OCI-LY3 (cell line): ENCODE measurements around the gene DNAH1.

Source experiments
- H2AFZ ChIP-seq: fragments of 200-600, 300-600 bp; shearing (Covaris generic); 2 replicates; pipeline ENCODE4 v1.6.0; 2014; ENCODE audit warnings: antibody characterized with exemption, low read depth, low read length
- H3K27ac ChIP-seq: fragments of 200-600, 300-600 bp; sonication (generic); 2 replicates; pipeline ENCODE4 v1.5.1; 2014; ENCODE audit warnings: mild to moderate bottlenecking, low read length, moderate library complexity, mixed read lengths
- H3K27me3 ChIP-seq: fragments of 200-600, 300-600 bp; sonication (generic); 2 replicates; pipeline ENCODE4 v1.6.1; 2014; ENCODE audit warnings: low read depth, low read length, mixed read lengths
- H3K36me3 ChIP-seq: fragments of 200-600, 300-600 bp; sonication (generic); replicated peaks from 2 replicates; pipeline ENCODE3; 2014; ENCODE audit warnings: low read depth, low read length, mixed read lengths
- H3K4me1 ChIP-seq: fragments of 300-600, 200-600 bp; sonication (generic); 2 replicates; pipeline ENCODE4 v1.6.1; 2014; ENCODE audit warnings: low read length, mixed read lengths
- H3K4me2 ChIP-seq: fragments of 200-600, 300-600 bp; sonication (generic); 2 replicates; pipeline ENCODE4 v1.6.1; 2014; ENCODE audit warnings: low read length, mixed read lengths
- H3K4me3 ChIP-seq: fragments of 300-600, 200-600 bp; sonication (generic); 2 replicates; pipeline ENCODE4 v1.5.1; 2014; ENCODE audit warnings: antibody characterized with exemption, mild to moderate bottlenecking, low read length, moderate library complexity
- H3K79me2 ChIP-seq: fragments of 300-600, 200-600 bp; shearing (Covaris generic); 2 replicates; pipeline ENCODE4 v1.6.1; 2014; ENCODE audit warnings: mild to moderate bottlenecking, low read length, mixed read lengths
- H3K9ac ChIP-seq: fragments of 300-600, 200-600 bp; shearing (Covaris generic); 2 replicates; pipeline ENCODE4 v1.6.0; 2014; ENCODE audit warnings: mild to moderate bottlenecking, low read length, moderate library complexity
- H3K9me3 ChIP-seq: fragments of 200-600, 300-600 bp; shearing (Covaris generic); 2 replicates; pipeline ENCODE4 v1.6.1; 2014; ENCODE audit warnings: low read length, mixed read lengths; ENCODE audit not compliant: insufficient read depth
- H4K20me1 ChIP-seq: fragments of 200-600, 300-600 bp; sonication (generic); 2 replicates; pipeline ENCODE4 v1.6.1; 2016; ENCODE audit warnings: low read length, mixed read lengths; ENCODE audit not compliant: insufficient read depth
- CTCF ChIP-seq: fragments of 200-600, 300-600 bp; sonication (generic); IDR thresholded peaks from 2 replicates; pipeline ENCODE4 v1.5.1; 2014; ENCODE audit warnings: antibody characterized with exemption, low read length, low read depth
- EZH2phosphoT487 ChIP-seq: fragments of 200-600 bp; shearing (Covaris generic); IDR thresholded peaks from 2 replicates; pipeline ENCODE4 v1.6.1; 2018; ENCODE audit warnings: antibody characterized with exemption, mixed run types, low read depth

The DNAH1 gene

GRCh38 chr3:52433996-52434479 is 117.9 kb downstream of the DNAH1 start:
- Histone ChIP-seq H3K4me3 (no peak overlapping the region), H3K4me1 (no peaks in the 10 kb centered on the region), H3K4me2 (no peak overlapping the region), H3K27me3 (peaks cover 10% of the 10 kb centered on the region; the same call in 1 of the 2 replicates), H3K27ac (no peak overlapping the region), H3K36me3 (no peaks in the 10 kb centered on the region), H3K79me2 (no peaks in the 10 kb centered on the region), H3K9ac (no peak overlapping the region), H3K9me3 (no peaks in the 10 kb centered on the region), H2AFZ (no peak overlapping the region), H4K20me1 (no peaks in the 10 kb centered on the region)
- TF ChIP-seq CTCF (no peak), EZH2phosphoT487 (no peak)

GRCh38 chr3:52434491-52435115 is 118.5 kb downstream of the DNAH1 start:
- TF ChIP-seq CTCF: no peak
- no peak for TF ChIP-seq EZH2phosphoT487
- Histone ChIP-seq H3K4me2 (no peak overlapping the region), H3K79me2 (no peaks in the 10 kb centered on the region), H3K27ac (no peak overlapping the region), H3K36me3 (no peaks in the 10 kb centered on the region), H3K9me3 (no peaks in the 10 kb centered on the region), H3K9ac (no peak overlapping the region), H3K4me3 (no peak overlapping the region), H3K4me1 (no peaks in the 10 kb centered on the region), H2AFZ (no peak overlapping the region), H4K20me1 (no peaks in the 10 kb centered on the region), H3K27me3 (peaks cover 10% of the 10 kb centered on the region; the same call in 1 of the 2 replicates)

- no peak overlapping the region for H3K27ac ChIP-seq
- H3K4me1 ChIP-seq: no peaks in the 10 kb centered on the region
- H3K9me3 ChIP-seq: no peaks in the 10 kb centered on the region
- H3K36me3 ChIP-seq: no peaks in the 10 kb centered on the region
- TF ChIP-seq EZH2phosphoT487 (no peak), CTCF (no peak)
- peaks cover 10% of the 10 kb centered on the region; the same call in 1 of the 2 replicates for H3K27me3 ChIP-seq
- H2AFZ ChIP-seq: no peak overlapping the region
- no peaks in the 10 kb centered on the region for H3K79me2 ChIP-seq
- no peak overlapping the region for H3K9ac ChIP-seq
- no peaks in the 10 kb centered on the region for H4K20me1 ChIP-seq
- no peak overlapping the region for H3K4me3 ChIP-seq
- no peak overlapping the region for H3K4me2 ChIP-seq
Measured at GRCh38 chr3:52435246-52436101, 119.4 kb downstream of the DNAH1 start.

GRCh38 chr3:52436500-52437149 is 120.5 kb downstream of the DNAH1 start:
- Histone ChIP-seq H3K27ac (no peak overlapping the region), H3K9me3 (no peaks in the 10 kb centered on the region), H3K4me3 (no peak overlapping the region), H3K36me3 (no peaks in the 10 kb centered on the region), H3K27me3 (peaks cover 10% of the 10 kb centered on the region; the same call in 1 of the 2 replicates), H3K79me2 (no peaks in the 10 kb centered on the region), H2AFZ (no peak overlapping the region), H3K4me2 (no peak overlapping the region), H3K4me1 (no peaks in the 10 kb centered on the region), H4K20me1 (no peaks in the 10 kb centered on the region), H3K9ac (no peak overlapping the region)
- TF ChIP-seq CTCF (no peak), EZH2phosphoT487 (no peak)
